IMR-90 (cell line): ENCODE measurements around the gene LRRC8C. TPM values are rescaled to one million over a fixed set of nuclear protein-coding genes. Genes with fewer than 3 reads are reported as not detected.

Experiments used
- ATAC-seq: fragments of 200-7000 bp; cut with Tn5 transposase; 2 replicates; pipeline ENCODE4 v1.9.1; 2020; ENCODE audit warnings: low read depth, mild to moderate bottlenecking, moderate library complexity
- BruUV-seq: library from RNA; stranded (reverse); fragments of 400-500 nt; replicated peaks from 2 replicates; lab custom pipeline; 2021; lab: Mats Ljungman, UMichigan
- CTCF ChIA-PET: fragments of 300-600 bp; formaldehyde crosslinking; extraction: SDS; loops from one replicate; lab custom pipeline; 2021; ENCODE audit warnings: antibody characterized with exemption; lab: Yijun Ruan, JAX
- POLR2A ChIA-PET: fragments of 300-600 bp; sonication (Branson Sonifier 250); formaldehyde crosslinking; loops from one replicate; lab custom pipeline; 2022; ENCODE audit warnings: antibody characterized with exemption; ENCODE audit not compliant: unreplicated experiment; lab: Charles Lee
- DNase-seq: peaks from one replicate; pipeline ENCODE4 v3.0.0; 2013
- H2AFZ ChIP-seq: replicated peaks from 2 replicates; pipeline ENCODE3; 2013; ENCODE audit warnings: low read length, mild to moderate bottlenecking; ENCODE audit not compliant: poor library complexity
- H2AK5ac ChIP-seq: 2 replicates; pipeline ENCODE4 v1.6.1; 2013; ENCODE audit warnings: low read depth, low read length, inconsistent platforms
- H2AK9ac ChIP-seq: replicated peaks from 2 replicates; pipeline ENCODE3; 2013; ENCODE audit warnings: mild to moderate bottlenecking, low read depth, low read length, moderate library complexity; ENCODE audit not compliant: poor library complexity
- H2BK120ac ChIP-seq: 2 replicates; pipeline ENCODE4 v1.6.1; 2013; ENCODE audit warnings: low read depth, low read length, inconsistent platforms
- H2BK15ac ChIP-seq: 3 replicates; pipeline ENCODE4 v1.6.1; 2013; ENCODE audit warnings: low read depth, low read length, inconsistent platforms
- H2BK20ac ChIP-seq: 2 replicates; pipeline ENCODE4 v1.6.1; 2013; ENCODE audit warnings: low read depth, mild to moderate bottlenecking, inconsistent platforms, low read length, moderate library complexity
- H2BK5ac ChIP-seq: 2 replicates; pipeline ENCODE4 v1.6.1; 2013; ENCODE audit warnings: mild to moderate bottlenecking, low read depth, low read length, inconsistent platforms; ENCODE audit not compliant: poor library complexity, severe bottlenecking
- H3K14ac ChIP-seq: replicated peaks from 2 replicates; pipeline ENCODE4 v1.6.1; 2013; ENCODE audit warnings: low read depth, low read length, inconsistent platforms
- H3K18ac ChIP-seq: 2 replicates; pipeline ENCODE4 v1.6.1; 2013; ENCODE audit warnings: low read depth, low read length, control low read depth
- H3K23ac ChIP-seq: 2 replicates; pipeline ENCODE4 v1.6.1; 2013; ENCODE audit warnings: low read depth, low read length, inconsistent platforms
- H3K27ac ChIP-seq: 2 replicates; pipeline ENCODE4 v1.5.1; 2013; ENCODE audit warnings: mild to moderate bottlenecking, control low read depth, low read length; ENCODE audit not compliant: insufficient read depth
- H3K27me3 ChIP-seq: 2 replicates; pipeline ENCODE4 v1.6.1; 2013; ENCODE audit warnings: low read length; ENCODE audit not compliant: control insufficient read depth, insufficient read depth
- H3K36me3 ChIP-seq: 2 replicates; pipeline ENCODE4 v1.6.1; 2013; ENCODE audit warnings: low read length, mixed read lengths; ENCODE audit not compliant: control insufficient read depth, insufficient read depth
- H3K4ac ChIP-seq: 2 replicates; pipeline ENCODE4 v1.6.1; 2013; ENCODE audit warnings: low read depth, low read length, inconsistent platforms
- H3K4me1 ChIP-seq: 2 replicates; pipeline ENCODE4 v1.6.1; 2013; ENCODE audit warnings: low read length, mixed read lengths; ENCODE audit not compliant: control insufficient read depth, insufficient read depth
- H3K4me2 ChIP-seq: 2 replicates; pipeline ENCODE4 v1.6.1; 2013; ENCODE audit warnings: low read depth, mild to moderate bottlenecking, control low read depth, low read length, moderate library complexity
- H3K4me3 ChIP-seq: 2 replicates; pipeline ENCODE4 v1.5.1; 2013; ENCODE audit warnings: low read depth, mild to moderate bottlenecking, control low read depth, low read length, moderate library complexity; ENCODE audit not compliant: insufficient read depth
- H3K56ac ChIP-seq: 2 replicates; pipeline ENCODE4 v1.6.1; 2013; ENCODE audit warnings: low read length, inconsistent platforms; ENCODE audit not compliant: insufficient read depth; ENCODE audit errors: extremely low read depth
- H3K79me1 ChIP-seq, 2 experiments: 2 replicates each; pipeline ENCODE4 v1.6.1; 2013; ENCODE audit warnings: low read length in 2 of 2, inconsistent platforms in 1 of 2, low read depth in 1 of 2
- H3K9ac ChIP-seq: 2 replicates; pipeline ENCODE4 v1.6.1; 2013; ENCODE audit warnings: low read depth, low read length, control low read depth
- H3K9me1 ChIP-seq: 2 replicates; pipeline ENCODE4 v1.6.1; 2013; ENCODE audit warnings: low read length, inconsistent platforms; ENCODE audit not compliant: insufficient read depth
- H3K9me3 ChIP-seq: 2 replicates; pipeline ENCODE4 v1.6.1; 2013; ENCODE audit warnings: low read length; ENCODE audit not compliant: control insufficient read depth, insufficient read depth
- H4K20me1 ChIP-seq: 2 replicates; pipeline ENCODE4 v1.6.1; 2013; ENCODE audit warnings: low read length, inconsistent platforms; ENCODE audit not compliant: insufficient read depth
- H4K5ac ChIP-seq: 2 replicates; pipeline ENCODE4 v1.6.1; 2013; ENCODE audit warnings: mild to moderate bottlenecking, low read depth, low read length, control low read depth
- H4K8ac ChIP-seq, 2 experiments: 2 replicates each; pipeline ENCODE4 v1.6.1; 2013; ENCODE audit warnings: low read depth in 2 of 2, low read length in 2 of 2, control low read depth in 1 of 2, inconsistent platforms in 1 of 2
- H4K91ac ChIP-seq: 2 replicates; pipeline ENCODE4 v1.6.1; 2013; ENCODE audit warnings: low read depth, low read length, inconsistent platforms; ENCODE audit not compliant: insufficient read depth
- CHD1 ChIP-seq: IDR thresholded peaks from 2 replicates; pipeline ENCODE4 v1.6.1; 2012; ENCODE audit warnings: low read depth, low read length, improper control_type of control experiment
- ELK1 ChIP-seq: fragments of 150-350 bp; IDR thresholded peaks from 2 replicates; pipeline ENCODE4 v1.6.1; 2016; ENCODE audit warnings: low read depth, mild to moderate bottlenecking, low read length, moderate library complexity, borderline replicate concordance
- FOS ChIP-seq: fragments of 150-350 bp; IDR thresholded peaks from 2 replicates; pipeline ENCODE4 v1.6.1; 2016; ENCODE audit warnings: low read depth, low read length
- MAFK ChIP-seq: IDR thresholded peaks from 2 replicates; pipeline ENCODE4 v1.6.1; 2012; ENCODE audit warnings: low read depth, low read length, improper control_type of control experiment
- POLR2A ChIP-seq: IDR thresholded peaks from 2 replicates; pipeline ENCODE4 v1.6.1; 2012; ENCODE audit warnings: mild to moderate bottlenecking, low read depth, low read length
- RAD21 ChIP-seq: IDR thresholded peaks from 2 replicates; pipeline ENCODE4 v1.6.1; 2012; ENCODE audit warnings: low read length, improper control_type of control experiment
- RCOR1 ChIP-seq: IDR thresholded peaks from 2 replicates; pipeline ENCODE4 v1.6.1; 2012; ENCODE audit warnings: mild to moderate bottlenecking, low read length, improper control_type of control experiment; ENCODE audit not compliant: insufficient replicate concordance
- WGBS, 2 experiments: methylation state at CpG; one replicate each; pipeline versions ENCODE4 v1.1.5 to v1.1.7; 2013; ENCODE audit warnings: missing lambda C conversion rate in 2 of 2; ENCODE audit not compliant: insufficient read length in 1 of 2; ENCODE audit errors: extremely low coverage in 2 of 2; 5-methylcytosine and 5-hydroxymethylcytosine counted together
- dilution Hi-C: fragments of 300-500 bp; cut with HindIII; formaldehyde crosslinking; loops from one replicate; pipeline ENCODE4 v1.14.3; 2018; ENCODE audit warnings: low sequenced_read_pairs; ENCODE audit not compliant: unreplicated experiment
- in situ Hi-C: fragments of 300-500 bp; cut with MboI; formaldehyde crosslinking; loops from 3 replicates; pipeline ENCODE4 v1.14.3; 2019; ENCODE audit warnings: low sequenced_read_pairs, inconsistent platforms, mixed read lengths
- intact Hi-C: fragments of 100-400 bp; cut with micrococcal nuclease; formaldehyde crosslinking; loops from 2 replicates; pipeline ENCODE4 v1.10.0; 2022
- polyA plus RNA-seq, 3 experiments: library from polyadenylated mRNA; depleted of rRNA; stranded (reverse); fragments of >200 nt; gene quantifications; 2 replicates each; pipeline ENCODE4 v1.2.3, GENCODE V29; 2012; ENCODE audit warnings: low replicate concordance in 1 of 3
- total RNA-seq: library from RNA; depleted of rRNA; stranded (reverse); fragments of >200 nt; gene quantifications from 2 replicates; pipeline ENCODE4 v1.2.3, GENCODE V29; 2012
- TF ChIP-seq, protein P1 (sequence below): conservative IDR thresholded peaks from 2 replicates; pipeline ENCODE4 v1.5.1; 2012; ENCODE audit warnings: mild to moderate bottlenecking, low read depth, low read length, improper control_type of control experiment

Gene LRRC8C
- total and polyA plus RNA-seq, 2 of the 4 experiments (the other 2 are of a cell fraction) = 6.5 to 12.9 TPM

GRCh38 chr1:89629146-89629545 lies 3.8 kb upstream of the LRRC8C start:
- Histone ChIP-seq H3K9me3 (no peaks in the 10 kb centered on the region), H2BK5ac (no peak overlapping the region), H2BK15ac (no peak overlapping the region), H2AK9ac (no peak overlapping the region), H4K91ac (no peak overlapping the region), H2AFZ (no peak overlapping the region), H3K14ac (no peak overlapping the region), H4K8ac (no peak overlapping the region), H2AK5ac (no peak overlapping the region), H3K27ac (no peak overlapping the region), H2BK20ac (no peak overlapping the region), H3K27me3 (no peaks in the 10 kb centered on the region), H3K4me1 (peaks cover 3% of the 10 kb centered on the region; the same call in 1 of the 2 replicates), H3K9me1 (no peaks in the 10 kb centered on the region; the same call in 1 of the 2 replicates), H3K18ac (no peak overlapping the region), H3K36me3 (no peaks in the 10 kb centered on the region), H4K20me1 (no peaks in the 10 kb centered on the region), H2BK120ac (no peak overlapping the region), H3K4me2 (no peak overlapping the region), H3K4ac (no peak overlapping the region), H3K23ac (no peak overlapping the region), H3K9ac (no peak overlapping the region), H4K5ac (no peak overlapping the region), H3K79me1 (peaks cover 3 to 13% of the 10 kb centered on the region in 2 experiments; a peak in 3 of 4 replicates), H3K4me3 (no peak overlapping the region), H3K56ac (no peak overlapping the region)
- dilution Hi-C loops = no loop called here
- ChIA-PET POLR2A (no interaction called here), CTCF (interaction anchor here (0.6 to 0.8 kb wide), 2 partner anchors 61 to 317 kb away, joined by 3 read pairs; no protein-coding TSS in a partner anchor)
- in situ Hi-C loops = no loop called here
- no CpG with 5 or more reads among the region's 2 CpGs for WGBS, 2 experiments
- intact Hi-C loops = loop anchor here (2.0 kb wide), 1 partner anchor 26 kb away; no protein-coding TSS in a partner anchor
- no TSS peak for BruUV-seq
- DNase-seq (no peak), ATAC-seq (no peak)
- TF ChIP-seq ELK1 (no peak), POLR2A (no peak), FOS (no peak), RAD21 (no peak), RCOR1 (no peak), CHD1 (no peak), MAFK (no peak)
- TF ChIP-seq, protein P1, sequence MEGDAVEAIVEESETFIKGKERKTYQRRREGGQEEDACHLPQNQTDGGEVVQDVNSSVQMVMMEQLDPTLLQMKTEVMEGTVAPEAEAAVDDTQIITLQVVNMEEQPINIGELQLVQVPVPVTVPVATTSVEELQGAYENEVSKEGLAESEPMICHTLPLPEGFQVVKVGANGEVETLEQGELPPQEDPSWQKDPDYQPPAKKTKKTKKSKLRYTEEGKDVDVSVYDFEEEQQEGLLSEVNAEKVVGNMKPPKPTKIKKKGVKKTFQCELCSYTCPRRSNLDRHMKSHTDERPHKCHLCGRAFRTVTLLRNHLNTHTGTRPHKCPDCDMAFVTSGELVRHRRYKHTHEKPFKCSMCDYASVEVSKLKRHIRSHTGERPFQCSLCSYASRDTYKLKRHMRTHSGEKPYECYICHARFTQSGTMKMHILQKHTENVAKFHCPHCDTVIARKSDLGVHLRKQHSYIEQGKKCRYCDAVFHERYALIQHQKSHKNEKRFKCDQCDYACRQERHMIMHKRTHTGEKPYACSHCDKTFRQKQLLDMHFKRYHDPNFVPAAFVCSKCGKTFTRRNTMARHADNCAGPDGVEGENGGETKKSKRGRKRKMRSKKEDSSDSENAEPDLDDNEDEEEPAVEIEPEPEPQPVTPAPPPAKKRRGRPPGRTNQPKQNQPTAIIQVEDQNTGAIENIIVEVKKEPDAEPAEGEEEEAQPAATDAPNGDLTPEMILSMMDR = no peak
